ENCODE measurements around the gene PLA2G12B.
"Not testable (repeated sequence)": the region's sequence is repeated elsewhere in the genome, so short reads cannot be mapped to it uniquely, and the experiment has no call there.

Gene PLA2G12B

GRCh38 chr10:72932259-72933015 lies 22.2 kb downstream of the PLA2G12B start:
- no peak for DNase-seq

- no peak for DNase-seq
Observed at GRCh38 chr10:72930276-72930675, 24.3 kb downstream of the PLA2G12B start.

- DNase-seq, result no peak
Observed at GRCh38 chr10:72928798-72929197, 25.8 kb downstream of the PLA2G12B start.

- DNase-seq, result no peak
Observed at GRCh38 chr10:72927485-72927884, 27.1 kb downstream of the PLA2G12B start.

- DNase-seq, result no peak
Observed at GRCh38 chr10:72925951-72926465, 28.6 kb downstream of the PLA2G12B start.

- no peak for DNase-seq
Observed at GRCh38 chr10:72924351-72924750, 30.3 kb downstream of the PLA2G12B start.

- not testable (repeated sequence) for DNase-seq
Observed at GRCh38 chr10:72921147-72921683, 33.4 kb downstream of the PLA2G12B start.

- DNase-seq, result no peak
Observed at GRCh38 chr10:72918352-72918751, 36.3 kb downstream of the PLA2G12B start.

- DNase-seq, result not testable (repeated sequence)
Observed at GRCh38 chr10:72917803-72918332, 36.7 kb downstream of the PLA2G12B start.

- not testable (repeated sequence) for DNase-seq
Observed at GRCh38 chr10:72917201-72917600, 37.4 kb downstream of the PLA2G12B start.

GRCh38 chr10:72913287-72913686 lies 41.3 kb downstream of the PLA2G12B start:
- no peak for DNase-seq

- no peak for DNase-seq
Observed at GRCh38 chr10:72912736-72913135, 41.9 kb downstream of the PLA2G12B start.

- DNase-seq, result no peak
Observed at GRCh38 chr10:72911758-72912157, 42.8 kb downstream of the PLA2G12B start.

GRCh38 chr10:72910705-72911104 lies 43.9 kb downstream of the PLA2G12B start:
- no peak for DNase-seq

GRCh38 chr10:72906446-72906845 lies 48.2 kb downstream of the PLA2G12B start:
- no peak for DNase-seq

- DNase-seq, result no peak
Observed at GRCh38 chr10:72904806-72905205, 49.8 kb downstream of the PLA2G12B start.

GRCh38 chr10:72903941-72904446 lies 50.6 kb downstream of the PLA2G12B start:
- DNase-seq, result not testable (repeated sequence)

- DNase-seq, result no peak
Observed at GRCh38 chr10:72899545-72899944, 55.1 kb downstream of the PLA2G12B start.

- no peak for DNase-seq
Observed at GRCh38 chr10:72898616-72899015, 56.0 kb downstream of the PLA2G12B start.

- DNase-seq, result no peak
Observed at GRCh38 chr10:72895236-72895850, 59.3 kb downstream of the PLA2G12B start.

GRCh38 chr10:72893136-72893798 lies 61.3 kb downstream of the PLA2G12B start, which contains the start of gene OIT3:
Gene OIT3, plus strand, starts transcription at chr10:72893739. Its CDS starts 60 bp downstream, at chr10:72893799.
- DNase-seq, result no peak

GRCh38 chr10:72890086-72890485 lies 64.5 kb downstream of the PLA2G12B start:
- DNase-seq, result no peak

- DNase-seq, result no peak
Observed at GRCh38 chr10:72889391-72889831, 65.2 kb downstream of the PLA2G12B start.
